GM18498 (cell line): ENCODE results near the gene ADAMTS17.

ENCODE experiments used
- ATAC-seq: cut with Tn5 transposase; IDR thresholded peaks from one replicate; pipeline ENCODE4 v1.9.1; 2021; ENCODE audit warnings: mild to moderate bottlenecking, moderate library complexity; ENCODE audit not compliant: unreplicated experiment

ADAMTS17 gene

DNA sequence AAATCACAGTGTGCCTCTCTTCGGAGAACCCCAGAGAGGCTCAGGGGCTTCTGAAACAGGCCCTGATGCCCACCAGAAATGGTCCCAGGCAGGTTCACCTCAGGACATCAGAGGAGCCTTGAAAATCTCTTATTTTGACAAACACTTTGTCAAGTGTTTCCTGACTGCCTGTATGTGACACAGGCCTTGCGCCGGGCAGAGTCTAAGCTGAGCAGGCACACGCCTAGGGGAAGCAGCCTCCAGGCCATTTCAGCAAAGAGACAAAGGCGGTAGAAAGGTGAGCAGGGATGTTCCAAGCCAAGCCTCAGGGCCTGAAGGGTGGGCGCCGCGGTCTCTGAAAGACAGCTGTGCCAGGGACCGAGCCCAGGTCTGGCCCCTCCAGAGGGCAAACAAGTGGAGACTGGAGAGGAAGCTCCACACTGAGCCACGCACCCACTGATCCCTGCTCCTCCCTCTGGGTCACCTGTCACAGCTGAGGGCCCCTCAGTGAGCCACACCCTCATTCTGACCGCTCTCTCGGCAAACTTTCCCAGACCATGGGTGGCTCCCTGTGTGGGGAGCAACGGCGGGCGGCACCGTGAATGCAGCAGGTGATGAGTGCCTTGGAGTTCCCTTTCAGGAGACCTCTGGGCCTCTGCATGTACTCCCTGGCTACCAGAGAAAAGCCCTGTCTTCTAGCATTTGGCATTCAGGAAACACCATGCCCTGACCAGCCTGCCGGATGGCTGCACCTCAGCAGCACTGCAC is 136.1 kb downstream of the ADAMTS17 start:
- ATAC-seq, result no peak

- no peak for ATAC-seq
Measured at GRCh38 chr15:100204771-100205170, 137.0 kb downstream of the ADAMTS17 start.

DNA sequence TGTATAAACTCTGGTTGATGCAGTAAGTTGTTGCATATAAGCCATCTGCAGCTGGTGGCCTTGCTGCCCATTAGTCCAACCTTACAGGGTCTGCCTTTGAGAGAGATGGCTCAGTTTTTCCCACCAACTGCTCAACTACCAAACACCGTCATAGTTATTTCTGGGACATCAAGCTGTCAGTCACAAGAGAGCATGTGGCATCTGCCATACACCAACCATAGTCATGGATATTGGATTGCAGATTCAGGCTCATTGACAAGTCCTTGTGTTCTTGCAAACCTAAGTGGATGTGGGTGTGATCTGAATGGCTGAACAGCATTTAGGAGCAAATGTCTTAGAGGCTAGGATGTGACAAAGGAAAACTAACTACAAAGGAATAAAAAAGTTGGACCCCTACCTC is 137.6 kb downstream of the ADAMTS17 start:
- ATAC-seq, result no peak

DNA sequence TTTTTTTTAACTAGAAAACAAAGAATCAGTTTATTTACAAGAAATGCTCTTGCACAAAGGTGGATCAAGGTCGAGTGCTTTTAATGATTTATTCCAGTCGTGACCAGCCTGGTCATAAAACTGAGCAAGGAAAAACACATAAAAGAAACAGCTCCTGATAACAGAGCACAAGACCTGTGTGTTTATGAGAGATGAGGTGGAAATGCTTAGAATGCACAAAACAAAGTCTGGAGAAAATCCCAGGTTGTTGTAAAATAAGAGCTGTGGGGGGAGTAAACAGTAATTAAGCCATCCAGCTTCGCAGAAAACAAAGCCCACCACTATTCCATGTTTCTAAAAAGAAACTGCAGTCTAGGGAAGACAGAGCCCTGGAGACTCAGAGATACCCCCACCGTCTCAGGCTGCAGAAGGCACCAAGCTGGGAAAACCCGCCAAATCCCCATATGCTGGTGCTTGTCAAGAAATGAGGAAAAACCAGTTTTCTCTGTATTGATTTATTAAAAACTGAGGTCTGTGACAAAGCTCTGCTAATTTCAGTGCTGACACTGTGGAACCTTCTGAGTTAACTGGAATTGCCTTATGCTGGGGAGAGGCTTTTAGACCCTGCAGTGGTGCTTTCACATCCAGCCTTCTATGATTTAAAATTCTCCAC is 139.3 kb downstream of the ADAMTS17 start:
- ATAC-seq, result no peak

GRCh38 chr15:100201376-100202280 is 140.1 kb downstream of the ADAMTS17 start:
- no peak for ATAC-seq

GRCh38 chr15:100200287-100200880 is 141.4 kb downstream of the ADAMTS17 start:
- ATAC-seq, result no peak

DNA sequence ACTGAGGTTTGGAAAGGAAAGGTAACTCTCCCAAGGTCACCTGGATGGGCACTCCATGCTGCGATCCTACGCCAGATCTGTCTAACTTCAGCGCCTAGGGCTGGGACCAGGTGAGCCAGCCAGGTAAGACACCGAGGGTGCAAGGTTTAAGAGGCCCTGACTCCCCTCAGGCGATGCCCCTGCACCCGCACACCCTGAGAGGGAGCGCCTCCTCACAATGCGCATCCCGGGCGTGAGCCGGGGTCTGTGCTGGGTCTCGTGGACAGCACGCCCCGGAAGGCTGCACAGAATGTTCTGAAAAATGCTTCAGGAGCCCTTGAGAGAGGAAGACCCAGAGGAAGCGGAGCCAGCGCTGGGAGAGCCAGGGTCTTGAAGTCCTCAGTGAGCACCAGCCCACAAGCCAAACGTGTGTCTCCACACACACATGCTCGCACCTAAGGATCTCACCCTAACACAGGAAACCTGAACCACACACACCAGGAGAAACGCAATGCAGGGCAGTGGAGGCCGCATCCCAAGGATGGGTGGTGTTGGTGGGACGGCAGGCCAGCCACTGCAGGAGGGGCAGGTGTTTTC is 142.0 kb downstream of the ADAMTS17 start:
- ATAC-seq, result no peak

- ATAC-seq, result no peak
Measured at GRCh38 chr15:100198442-100198841, 143.3 kb downstream of the ADAMTS17 start.

DNA sequence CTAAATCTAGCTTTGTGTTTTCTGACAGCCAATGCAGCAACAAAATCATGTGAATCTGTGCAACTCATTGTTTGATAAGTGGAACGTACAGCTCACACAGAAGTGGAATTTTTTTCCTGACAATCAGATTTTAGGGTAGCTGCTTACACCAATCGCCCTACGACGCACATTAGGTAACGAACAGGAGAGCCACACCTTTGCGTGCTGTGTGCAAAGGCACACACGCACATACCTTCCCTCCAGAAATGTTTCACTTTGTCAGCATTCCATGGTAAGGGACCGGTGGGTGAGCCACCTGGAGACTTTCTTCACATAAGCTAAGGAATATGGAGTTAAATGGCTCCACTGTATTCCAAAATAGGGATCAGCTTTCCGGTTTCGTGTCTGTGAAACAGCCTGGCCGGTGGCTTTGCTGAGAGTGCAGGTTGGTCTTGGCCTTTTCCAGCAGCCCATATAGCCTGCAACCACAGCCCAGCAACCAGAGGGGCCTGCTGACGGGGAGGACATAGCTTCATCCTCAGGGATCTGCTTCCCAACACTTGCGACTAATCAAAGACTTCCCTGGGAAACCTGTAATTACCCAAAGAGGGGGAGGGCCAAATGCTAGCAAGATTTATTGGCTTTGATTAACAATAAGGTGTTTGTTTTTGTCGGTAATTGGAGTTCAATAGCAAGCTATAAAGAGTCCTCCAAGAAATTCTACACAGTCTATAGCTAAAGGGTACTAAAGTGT is 145.3 kb downstream of the ADAMTS17 start:
- no peak for ATAC-seq

DNA sequence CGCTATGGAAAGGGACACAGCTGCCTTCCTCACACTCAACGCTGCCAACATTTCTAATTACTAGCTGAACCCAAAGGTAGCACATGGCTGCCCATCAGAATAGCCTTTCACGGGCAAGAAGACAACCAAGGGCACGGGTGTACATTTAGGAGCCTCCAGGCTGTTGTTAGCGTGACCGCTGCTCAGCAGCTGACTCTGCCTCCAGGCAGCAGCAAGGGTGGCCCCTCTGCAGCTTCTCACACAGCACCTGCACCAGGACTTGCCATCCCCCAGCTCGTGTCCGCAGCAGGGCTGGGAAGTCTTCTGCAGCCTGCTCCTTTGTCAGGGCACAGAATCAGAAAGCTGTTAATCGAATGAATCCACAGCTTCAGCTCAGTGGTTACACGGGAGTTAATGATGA is 146.8 kb downstream of the ADAMTS17 start:
- ATAC-seq, result no peak

DNA sequence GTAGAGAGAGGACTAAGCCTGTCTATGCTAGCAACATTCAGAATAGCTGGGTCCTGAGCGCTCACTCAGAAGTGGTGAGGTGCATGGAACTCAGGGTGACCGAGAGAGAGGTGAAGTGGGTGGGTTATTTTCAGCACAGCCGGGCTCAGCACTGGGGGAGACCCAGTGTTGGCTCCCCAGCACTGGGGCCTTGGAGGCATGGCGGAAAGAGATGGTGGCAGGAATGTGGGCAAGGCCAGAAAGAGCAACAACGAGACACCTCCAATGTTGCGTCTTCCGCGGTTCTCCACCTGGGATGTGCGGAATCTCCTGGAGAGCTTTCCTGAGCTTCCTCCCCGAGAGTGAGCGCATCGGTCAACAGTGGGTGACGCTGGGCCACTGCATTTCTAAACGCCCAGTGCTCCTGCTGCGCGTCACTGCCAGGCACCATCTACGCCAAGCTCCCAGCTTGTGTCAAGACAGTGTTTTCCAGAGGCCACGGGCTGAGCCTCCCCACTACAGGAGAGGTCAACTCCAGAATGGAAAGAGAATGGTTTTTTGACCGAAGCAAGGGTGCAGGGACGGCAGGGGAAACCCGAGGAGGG is 148.4 kb downstream of the ADAMTS17 start:
- ATAC-seq, result no peak

DNA sequence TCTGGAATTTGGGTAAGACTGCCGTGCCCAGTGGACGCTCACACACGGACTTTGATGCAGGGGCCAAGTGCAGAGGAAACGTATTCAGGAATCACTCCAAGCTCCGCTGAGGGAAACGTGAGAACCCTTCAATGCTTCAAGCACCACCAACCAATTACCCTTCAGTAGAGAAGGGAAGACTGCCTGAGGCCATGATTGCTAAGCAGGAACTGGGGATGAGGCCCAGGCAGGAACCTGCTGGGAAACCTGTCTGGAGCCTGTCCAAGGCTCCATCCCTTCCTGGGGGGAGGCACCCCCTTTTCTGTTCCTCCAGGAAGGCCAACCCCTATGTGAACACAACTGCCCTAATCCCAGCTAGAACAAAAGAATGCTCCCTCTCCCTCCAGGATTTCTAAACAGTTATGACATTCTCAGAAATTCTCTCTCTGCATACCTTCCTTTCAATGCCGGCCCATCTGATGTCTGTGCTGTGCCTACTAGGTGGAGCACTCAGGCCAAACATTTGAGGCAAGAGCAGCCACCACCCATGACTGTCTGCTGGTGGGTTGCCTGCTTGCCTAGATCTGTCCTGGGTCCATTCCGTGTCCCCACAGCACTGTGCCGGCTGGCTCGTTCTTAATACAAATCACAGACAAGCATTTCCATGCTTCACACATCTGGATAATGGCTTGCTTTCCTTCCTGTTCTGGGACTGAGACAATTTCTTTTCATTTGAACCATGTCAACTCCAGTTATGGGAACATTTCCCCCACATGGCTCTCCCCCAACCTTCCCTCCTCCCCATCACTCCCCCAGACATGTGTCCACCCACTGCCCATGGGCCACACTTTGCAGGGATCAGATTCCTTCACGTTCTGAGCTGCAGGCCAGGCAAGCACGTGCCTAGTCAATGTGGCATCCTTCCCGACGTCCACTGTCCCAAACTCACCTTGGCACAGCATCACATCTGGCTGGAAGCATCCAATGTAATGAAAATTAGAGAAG is 149.4 kb downstream of the ADAMTS17 start:
- no peak for ATAC-seq

DNA sequence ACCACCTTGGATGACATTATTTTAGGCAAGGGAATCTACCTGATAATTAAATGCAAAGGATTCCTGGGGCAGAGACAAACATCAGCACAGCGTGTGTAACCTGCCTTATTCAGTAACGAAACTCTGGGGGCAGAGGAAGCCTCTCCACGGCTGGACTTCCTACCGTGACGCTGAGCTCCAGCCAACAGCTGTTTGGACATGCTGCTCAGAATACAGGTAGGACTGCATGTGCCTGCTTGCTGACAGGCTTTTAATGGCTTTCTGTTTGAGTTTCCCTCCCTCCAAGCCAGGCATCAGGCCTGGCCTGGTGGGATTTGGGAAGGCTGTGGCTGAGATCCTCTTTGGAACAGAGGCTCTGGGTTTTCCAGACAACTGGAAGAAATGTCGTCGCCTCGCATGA is 150.6 kb downstream of the ADAMTS17 start:
- no peak for ATAC-seq

GRCh38 chr15:100190675-100191074 is 151.1 kb downstream of the ADAMTS17 start:
- ATAC-seq, result no peak

DNA sequence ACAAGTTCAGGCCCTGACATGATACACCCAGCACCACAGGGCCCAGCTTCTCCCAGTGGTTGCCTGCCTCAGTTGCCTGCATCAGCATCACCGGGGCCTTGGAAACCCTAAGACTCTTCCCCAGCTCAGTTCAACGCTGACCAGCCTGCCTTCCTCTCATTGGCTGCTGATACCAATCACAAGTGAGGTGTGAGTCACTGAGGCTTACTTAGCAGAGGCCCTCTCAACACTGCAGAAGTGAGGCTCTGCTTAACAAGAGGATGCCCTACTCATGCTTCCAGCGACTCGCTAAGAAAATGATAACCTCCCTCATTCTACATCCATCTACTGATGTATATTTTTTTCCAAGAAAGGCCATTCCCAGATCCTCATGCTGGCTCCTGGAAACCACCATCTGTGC is 151.9 kb downstream of the ADAMTS17 start:
- no peak for ATAC-seq

GRCh38 chr15:100189319-100189718 is 152.5 kb downstream of the ADAMTS17 start:
- no peak for ATAC-seq

DNA sequence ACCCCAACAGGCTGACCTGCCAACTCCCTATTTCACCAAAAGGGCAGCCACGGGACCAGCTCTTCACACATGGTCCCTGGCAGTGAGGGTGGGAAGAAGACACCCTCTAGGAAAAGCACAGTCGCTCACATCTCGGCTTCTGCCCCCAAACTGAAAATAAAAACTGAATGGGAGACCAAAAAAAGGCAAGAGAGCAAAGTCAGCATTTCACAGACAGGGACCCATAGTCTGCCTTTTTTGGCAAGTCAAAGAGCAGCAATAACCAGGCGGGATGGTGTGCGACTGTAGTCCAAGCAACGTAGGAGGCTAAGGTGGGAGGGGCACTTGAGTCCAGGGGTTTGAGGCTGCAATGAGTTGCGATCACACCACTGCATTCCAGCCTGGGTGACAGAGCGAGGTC is 154.1 kb downstream of the ADAMTS17 start:
- no peak for ATAC-seq

- ATAC-seq, result no peak
Measured at GRCh38 chr15:100186960-100187359, 154.8 kb downstream of the ADAMTS17 start.

- no peak for ATAC-seq
Measured at GRCh38 chr15:100186366-100186765, 155.4 kb downstream of the ADAMTS17 start.
